Measurements from ENCODE around the gene GPR132.

The GPR132 gene

GRCh38 chr14:105056303-105056831 lies 8.9 kb downstream of the GPR132 start:
- Histone ChIP-seq H3K27me3 (replicated peaks in 2 of 5; ENCODE audit: control insufficient read depth in 4 of 5, insufficient read depth in 5 of 5, low read length in 4 of 5) (no peaks in the 10 kb centered on the region), H3K4me3 (ENCODE audit: control insufficient read depth in 1 of 7, extremely low read depth in 1 of 7, insufficient read depth in 4 of 7, low read depth in 2 of 7, low read length in 6 of 7) (no peak overlapping the region), H3K9me3 (ENCODE audit: control extremely low read depth in 1 of 5, control insufficient read depth in 4 of 5, insufficient read depth in 2 of 5, low read depth in 1 of 5, low read length in 4 of 5) (no peaks in the 10 kb centered on the region), H3K4me1 (ENCODE audit: control extremely low read depth in 1 of 4, control insufficient read depth in 4 of 4, insufficient read depth in 4 of 4, low read length in 3 of 4) (peaks cover 4 to 32% (median 29%) of the 10 kb centered on the region in 4 experiments), H3K27ac (ENCODE audit: insufficient read depth in 1 of 2, low read depth in 1 of 2, low read length in 2 of 2, poor library complexity in 1 of 2, severe bottlenecking in 2 of 2) (no peak overlapping the region), H3K36me3 (ENCODE audit: control insufficient read depth in 4 of 4, insufficient read depth in 4 of 4, low read length in 3 of 4) (no peaks in the 10 kb centered on the region)
- POLR2A ChIA-PET = no interaction called here
- 89% methylated on average over 18 of the region's 22 CpGs for WGBS (ENCODE audit: insufficient coverage)
- no peak for DNase-seq
- CTCF ChIA-PET = interaction anchor here (1.2 to 16.8 kb wide), 5 partner anchors 9 to 32 kb away, joined by 3 to 187 read pairs (median 33); partner anchors contain the start of gene GPR132

- Histone ChIP-seq H3K36me3 (ENCODE audit: control insufficient read depth in 4 of 4, insufficient read depth in 4 of 4, low read length in 3 of 4) (no peaks in the 10 kb centered on the region), H3K27me3 (replicated peaks in 2 of 5; ENCODE audit: control insufficient read depth in 4 of 5, insufficient read depth in 5 of 5, low read length in 4 of 5) (no peaks in the 10 kb centered on the region), H3K27ac (ENCODE audit: insufficient read depth in 1 of 2, low read depth in 1 of 2, low read length in 2 of 2, poor library complexity in 1 of 2, severe bottlenecking in 2 of 2) (no peak overlapping the region), H3K4me3 (ENCODE audit: control insufficient read depth in 1 of 7, extremely low read depth in 1 of 7, insufficient read depth in 4 of 7, low read depth in 2 of 7, low read length in 6 of 7) (no peak overlapping the region), H3K4me1 (ENCODE audit: control extremely low read depth in 1 of 4, control insufficient read depth in 4 of 4, insufficient read depth in 4 of 4, low read length in 3 of 4) (peaks cover 4 to 26% (median 24%) of the 10 kb centered on the region in 4 experiments), H3K9me3 (ENCODE audit: control extremely low read depth in 1 of 5, control insufficient read depth in 4 of 5, insufficient read depth in 2 of 5, low read depth in 1 of 5, low read length in 4 of 5) (no peaks in the 10 kb centered on the region)
- no peak for DNase-seq
- ChIA-PET CTCF (interaction anchor here (1.5 to 16.8 kb wide), 3 partner anchors 11 to 32 kb away, joined by 4 to 187 read pairs (median 143); no protein-coding TSS in a partner anchor), POLR2A (no interaction called here)
- 91% methylated on average over 32 of the region's 33 CpGs for WGBS (ENCODE audit: insufficient coverage)
These were observed 9.4 kb downstream of the GPR132 start for GRCh38 chr14:105055736-105056302.

GRCh38 chr14:105055334-105055733 lies 9.9 kb downstream of the GPR132 start:
- no peaks in the 10 kb centered on the region for H3K27me3 ChIP-seq (replicated peaks in 2 of 5; ENCODE audit: control insufficient read depth in 4 of 5, insufficient read depth in 5 of 5, low read length in 4 of 5)

DNA sequence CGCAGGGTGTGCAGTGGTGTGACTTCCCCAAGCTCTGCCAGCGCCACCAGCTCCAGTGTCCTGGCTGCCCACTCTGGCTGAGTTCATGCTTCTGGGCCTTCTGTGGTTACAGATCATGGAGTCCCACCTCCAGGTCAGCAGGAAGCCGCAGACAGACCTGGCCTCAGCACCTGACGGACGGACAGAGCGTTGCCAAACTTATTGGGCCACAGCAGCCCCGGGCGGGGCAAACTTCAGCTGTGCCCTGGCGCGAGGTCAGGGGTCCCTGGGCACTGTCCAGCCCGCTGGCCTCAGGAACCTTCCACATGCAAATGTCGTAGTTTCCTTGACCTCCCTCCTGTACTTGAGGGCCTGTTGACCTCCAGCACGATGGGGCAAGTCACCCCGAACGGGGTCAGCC lies 11.2 kb downstream of the GPR132 start:
- Histone ChIP-seq H3K4me1 (ENCODE audit: control extremely low read depth in 1 of 4, control insufficient read depth in 4 of 4, insufficient read depth in 4 of 4, low read length in 3 of 4) (peaks cover 0 to 17% (median 10%) of the 10 kb centered on the region in 4 experiments), H3K27me3 (replicated peaks in 2 of 5; ENCODE audit: control insufficient read depth in 4 of 5, insufficient read depth in 5 of 5, low read length in 4 of 5) (no peaks in the 10 kb centered on the region), H3K9me3 (ENCODE audit: control extremely low read depth in 1 of 5, control insufficient read depth in 4 of 5, insufficient read depth in 2 of 5, low read depth in 1 of 5, low read length in 4 of 5) (no peaks in the 10 kb centered on the region), H3K4me3 (ENCODE audit: control insufficient read depth in 1 of 7, extremely low read depth in 1 of 7, insufficient read depth in 4 of 7, low read depth in 2 of 7, low read length in 6 of 7) (no peak overlapping the region), H3K36me3 (ENCODE audit: control insufficient read depth in 4 of 4, insufficient read depth in 4 of 4, low read length in 3 of 4) (no peaks in the 10 kb centered on the region), H3K27ac (ENCODE audit: insufficient read depth in 1 of 2, low read depth in 1 of 2, low read length in 2 of 2, poor library complexity in 1 of 2, severe bottlenecking in 2 of 2) (no peak overlapping the region)
- CTCF ChIA-PET = interaction anchor here (0.7 to 16.8 kb wide), 4 partner anchors 12 to 79 kb away, joined by 3 to 187 read pairs (median 4); partner anchors contain the start of gene GPR132
- POLR2A ChIA-PET = no interaction called here
- WGBS (ENCODE audit: insufficient coverage) = 98% methylated on average over 15 of the region's 15 CpGs
- DNase-seq = no peak

More at GRCh38 chr14:105055334-105055733, 9.9 kb downstream of the GPR132 start:
- ChIA-PET POLR2A (no interaction called here), CTCF (interaction anchor here (13.3 to 16.8 kb wide), 2 partner anchors 19 to 33 kb away, joined by 143 to 187 read pairs; no protein-coding TSS in a partner anchor)
- no peaks in the 10 kb centered on the region for H3K9me3 ChIP-seq (ENCODE audit: control extremely low read depth in 1 of 5, control insufficient read depth in 4 of 5, insufficient read depth in 2 of 5, low read depth in 1 of 5, low read length in 4 of 5)
- H3K36me3 ChIP-seq (ENCODE audit: control insufficient read depth in 4 of 4, insufficient read depth in 4 of 4, low read length in 3 of 4) = no peaks in the 10 kb centered on the region
- DNase-seq = no peak
- no peak overlapping the region for H3K4me3 ChIP-seq (ENCODE audit: control insufficient read depth in 1 of 7, extremely low read depth in 1 of 7, insufficient read depth in 4 of 7, low read depth in 2 of 7, low read length in 6 of 7)
- H3K4me1 ChIP-seq (ENCODE audit: control extremely low read depth in 1 of 4, control insufficient read depth in 4 of 4, insufficient read depth in 4 of 4, low read length in 3 of 4) = peaks cover 4 to 26% (median 22%) of the 10 kb centered on the region in 4 experiments
- no peak overlapping the region for H3K27ac ChIP-seq (ENCODE audit: insufficient read depth in 1 of 2, low read depth in 1 of 2, low read length in 2 of 2, poor library complexity in 1 of 2, severe bottlenecking in 2 of 2)
- 96% methylated on average over 14 of the region's 15 CpGs for WGBS (ENCODE audit: insufficient coverage)

GRCh38 chr14:105053421-105053820 lies 11.8 kb downstream of the GPR132 start:
- Histone ChIP-seq H3K9me3 (ENCODE audit: control extremely low read depth in 1 of 5, control insufficient read depth in 4 of 5, insufficient read depth in 2 of 5, low read depth in 1 of 5, low read length in 4 of 5) (no peaks in the 10 kb centered on the region), H3K27ac (ENCODE audit: insufficient read depth in 1 of 2, low read depth in 1 of 2, low read length in 2 of 2, poor library complexity in 1 of 2, severe bottlenecking in 2 of 2) (no peak overlapping the region), H3K4me1 (ENCODE audit: control extremely low read depth in 1 of 4, control insufficient read depth in 4 of 4, insufficient read depth in 4 of 4, low read length in 3 of 4) (peaks cover 0 to 11% (median 5%) of the 10 kb centered on the region in 4 experiments), H3K4me3 (ENCODE audit: control insufficient read depth in 1 of 7, extremely low read depth in 1 of 7, insufficient read depth in 4 of 7, low read depth in 2 of 7, low read length in 6 of 7) (no peak overlapping the region), H3K27me3 (replicated peaks in 2 of 5; ENCODE audit: control insufficient read depth in 4 of 5, insufficient read depth in 5 of 5, low read length in 4 of 5) (no peaks in the 10 kb centered on the region), H3K36me3 (ENCODE audit: control insufficient read depth in 4 of 4, insufficient read depth in 4 of 4, low read length in 3 of 4) (no peaks in the 10 kb centered on the region)
- no peak for DNase-seq
- ChIA-PET CTCF (interaction anchor here (0.7 to 16.8 kb wide), 5 partner anchors 12 to 78 kb away, joined by 3 to 187 read pairs (median 4); partner anchors contain the start of gene GPR132), POLR2A (interaction anchor here (1.4 kb wide), 1 partner anchor 12 kb away, joined by 4 read pairs; the partner anchor contains the start of gene GPR132)
- 76% methylated on average over 2 of the region's 6 CpGs for WGBS (ENCODE audit: insufficient coverage)

- POLR2A ChIA-PET = no interaction called here
- CTCF ChIA-PET = interaction anchor here (16.8 kb wide), 1 partner anchor 36 kb away, joined by 187 read pairs; no protein-coding TSS in a partner anchor
- 88% methylated on average over 2 of the region's 4 CpGs for WGBS (ENCODE audit: insufficient coverage)
These were observed 13.1 kb downstream of the GPR132 start for GRCh38 chr14:105052110-105052458.

More at GRCh38 chr14:105052110-105052458, 13.1 kb downstream of the GPR132 start:
- H3K4me1 ChIP-seq (ENCODE audit: control extremely low read depth in 1 of 4, control insufficient read depth in 4 of 4, insufficient read depth in 4 of 4, low read length in 3 of 4) = peaks cover 0 to 10% (median 4%) of the 10 kb centered on the region in 4 experiments
- H3K27ac ChIP-seq (ENCODE audit: insufficient read depth in 1 of 2, low read depth in 1 of 2, low read length in 2 of 2, poor library complexity in 1 of 2, severe bottlenecking in 2 of 2) = no peak overlapping the region
- H3K9me3 ChIP-seq (ENCODE audit: control extremely low read depth in 1 of 5, control insufficient read depth in 4 of 5, insufficient read depth in 2 of 5, low read depth in 1 of 5, low read length in 4 of 5) = no peaks in the 10 kb centered on the region
- no peak for DNase-seq
- no peak overlapping the region for H3K4me3 ChIP-seq (ENCODE audit: control insufficient read depth in 1 of 7, extremely low read depth in 1 of 7, insufficient read depth in 4 of 7, low read depth in 2 of 7, low read length in 6 of 7)
- no peaks in the 10 kb centered on the region for H3K36me3 ChIP-seq (ENCODE audit: control insufficient read depth in 4 of 4, insufficient read depth in 4 of 4, low read length in 3 of 4)
- H3K27me3 ChIP-seq (replicated peaks in 2 of 5; ENCODE audit: control insufficient read depth in 4 of 5, insufficient read depth in 5 of 5, low read length in 4 of 5) = no peaks in the 10 kb centered on the region

Data from common myeloid progenitor, CD34-positive (primary cell).